ENCODE results near the gene PTPRJ. TPM values are rescaled to one million over a fixed set of nuclear protein-coding genes. Genes with fewer than 3 reads are reported as not detected.

The PTPRJ gene
- total RNA-seq, 3 donors from 2014 or later, result 14.6 to 15.7 (median 14.7) TPM

DNA sequence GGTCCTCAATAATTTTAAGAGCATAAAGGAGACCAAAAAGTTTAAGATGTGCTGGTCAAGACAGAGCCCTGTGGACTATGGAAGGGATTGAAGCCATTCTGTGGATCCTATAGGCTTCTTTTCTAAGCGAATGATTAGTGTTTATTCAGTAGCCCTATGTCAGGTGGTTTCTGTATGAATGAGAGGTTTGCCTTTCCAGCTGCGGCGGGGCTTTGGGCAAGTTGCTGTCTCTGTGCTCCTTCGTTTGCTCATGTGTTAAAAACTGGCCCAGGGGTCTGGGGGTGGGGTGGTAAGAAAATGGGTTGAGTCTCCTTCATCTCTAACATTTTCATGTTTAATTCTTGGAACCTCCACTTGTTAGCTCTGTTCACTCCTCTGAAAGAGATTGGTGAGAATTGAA is 105.3 kb downstream of the PTPRJ start:
- Histone ChIP-seq H3K4me1 (peaks cover 0 to 22% of the 10 kb centered on the region in 2 donors), H3K27ac (no peak overlapping the region), H3K4me3 (no peak overlapping the region), H3K36me3 (no peaks in the 10 kb centered on the region), H3K9me3 (no peaks in the 10 kb centered on the region), H3K27me3 (no peaks in the 10 kb centered on the region)
- no peak for DNase-seq (ENCODE audit: low spot score in 2 of 2)
- intact Hi-C loops (cut with DNase I; ENCODE audit: low total_unique reads), result no loop called here
- no peak for TF ChIP-seq CTCF (IDR thresholded peaks at IDR 0.05)
- TF ChIP-seq POLR2AphosphoS5 (IDR thresholded peaks at IDR 0.05), result no peak
- no peak for TF ChIP-seq POLR2A (IDR thresholded peaks at IDR 0.05)

- Histone ChIP-seq H3K4me1 (peaks cover 0 to 22% of the 10 kb centered on the region in 2 donors), H3K36me3 (no peaks in the 10 kb centered on the region), H3K27me3 (no peaks in the 10 kb centered on the region), H3K27ac (peak overlapping the region; percentile 64 to 67), H3K4me3 (no peak overlapping the region), H3K9me3 (no peaks in the 10 kb centered on the region)
- intact Hi-C loops (cut with DNase I; ENCODE audit: low total_unique reads), result no loop called here
- DNase-seq (ENCODE audit: low spot score in 2 of 2), result no peak
- TF ChIP-seq POLR2AphosphoS5 (IDR thresholded peaks at IDR 0.05) (no peak), POLR2A (IDR thresholded peaks at IDR 0.05) (no peak), CTCF (IDR thresholded peaks at IDR 0.05) (no peak)
Observed at GRCh38 chr11:48087422-48087821, 107.1 kb downstream of the PTPRJ start.

DNA sequence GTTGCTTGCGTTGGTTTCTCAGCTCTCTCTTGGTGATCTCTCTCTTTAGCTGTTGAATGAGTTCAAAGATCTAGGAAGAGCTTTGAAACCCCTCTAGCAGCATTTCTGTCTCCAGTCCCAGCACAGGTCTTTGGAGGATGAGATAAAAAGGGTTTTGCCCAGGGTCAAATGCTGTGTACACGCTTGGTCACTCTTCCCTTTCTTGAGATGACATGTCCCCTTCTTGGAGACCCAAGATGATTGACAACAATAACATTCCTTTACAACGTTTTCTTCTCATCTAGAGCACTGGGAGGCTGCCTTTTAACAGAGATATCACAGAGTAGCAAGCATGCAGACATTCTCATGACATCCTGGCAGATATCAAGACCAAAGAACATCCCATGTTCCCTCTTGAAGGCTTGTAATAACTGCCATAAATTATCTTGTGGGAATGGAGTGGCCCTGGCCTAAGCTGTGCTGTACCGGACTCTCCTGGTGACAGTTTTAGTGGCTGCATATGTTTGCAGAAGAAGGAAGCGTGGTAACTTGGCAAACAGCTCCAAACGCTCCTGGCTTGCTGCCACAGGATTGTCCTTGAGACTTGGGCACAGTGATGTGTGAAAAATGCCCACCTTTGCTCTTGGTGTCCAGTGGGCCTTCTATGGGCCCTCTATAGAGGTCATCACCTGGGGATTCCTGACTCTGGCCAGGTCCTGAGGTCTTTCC is 107.8 kb downstream of the PTPRJ start:
- Histone ChIP-seq H3K9me3 (no peaks in the 10 kb centered on the region), H3K27me3 (no peaks in the 10 kb centered on the region), H3K4me1 (peaks cover 0 to 22% of the 10 kb centered on the region in 2 donors), H3K27ac (peak overlapping the region; percentile 64 to 67), H3K36me3 (no peaks in the 10 kb centered on the region), H3K4me3 (no peak overlapping the region)
- TF ChIP-seq POLR2AphosphoS5 (IDR thresholded peaks at IDR 0.05), result no peak
- no peak for TF ChIP-seq CTCF (IDR thresholded peaks at IDR 0.05)
- no peak for TF ChIP-seq POLR2A (IDR thresholded peaks at IDR 0.05)
- no peak for DNase-seq (ENCODE audit: low spot score in 2 of 2)
- intact Hi-C loops (cut with DNase I; ENCODE audit: low total_unique reads), result no loop called here

DNA sequence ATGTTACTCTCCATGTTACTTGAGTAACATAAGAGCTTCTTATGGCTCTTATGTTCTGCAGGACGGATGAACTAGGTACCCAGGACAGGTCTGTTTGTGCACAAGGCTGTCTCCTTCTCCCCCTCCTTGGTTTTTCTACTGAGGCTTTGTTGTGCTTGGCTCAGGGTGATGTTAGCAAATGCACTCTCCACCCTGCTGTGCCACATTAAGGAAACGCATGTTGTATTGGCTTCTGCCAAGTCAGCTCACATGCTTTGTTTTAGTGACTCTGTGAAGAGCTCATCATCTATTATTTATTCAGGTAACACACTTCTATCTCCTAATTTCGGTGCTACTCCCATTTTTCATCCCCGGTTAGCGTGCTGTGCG is 108.3 kb downstream of the PTPRJ start:
- peak in 1 of 2 donors; percentile 53 for DNase-seq (ENCODE audit: low spot score in 2 of 2)
- peak overlapping the region; percentile 64 to 67 for H3K27ac ChIP-seq
- intact Hi-C loops (cut with DNase I; ENCODE audit: low total_unique reads), result no loop called here
- TF ChIP-seq POLR2A (IDR thresholded peaks at IDR 0.05), result no peak
- no peak for TF ChIP-seq POLR2AphosphoS5 (IDR thresholded peaks at IDR 0.05)
- TF ChIP-seq CTCF (IDR thresholded peaks at IDR 0.05), result no peak
- H3K36me3 ChIP-seq, result no peaks in the 10 kb centered on the region
- no peaks in the 10 kb centered on the region for H3K9me3 ChIP-seq
- no peaks in the 10 kb centered on the region for H3K27me3 ChIP-seq
- no peak overlapping the region for H3K4me3 ChIP-seq
- peaks cover 0 to 22% of the 10 kb centered on the region in 2 donors for H3K4me1 ChIP-seq

DNA sequence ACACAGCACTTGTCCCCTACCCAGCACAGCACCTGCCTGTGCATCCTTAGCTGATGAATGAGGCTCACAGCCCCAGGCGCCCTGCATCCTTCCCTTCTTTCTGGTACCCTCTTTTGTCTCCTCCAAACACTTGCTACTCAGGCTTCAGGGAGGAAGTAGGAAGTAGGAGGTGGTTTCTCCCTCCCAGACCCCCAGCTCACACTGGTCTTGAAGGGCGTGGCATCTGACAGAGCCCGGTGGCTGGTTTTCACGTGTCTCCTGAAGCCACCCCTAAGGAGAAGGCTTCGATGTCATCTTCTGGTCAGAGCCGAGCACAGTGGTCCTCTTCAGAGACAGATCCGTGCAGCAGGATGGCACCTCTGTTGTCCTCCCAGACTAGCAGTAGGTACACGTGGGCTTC is 109.8 kb downstream of the PTPRJ start:
- no peaks in the 10 kb centered on the region for H3K36me3 ChIP-seq
- DNase-seq (ENCODE audit: low spot score in 2 of 2), result no peak
- H3K4me1 ChIP-seq, result peaks cover 0 to 22% of the 10 kb centered on the region in 2 donors
- intact Hi-C loops (cut with DNase I; ENCODE audit: low total_unique reads), result no loop called here
- no peaks in the 10 kb centered on the region for H3K27me3 ChIP-seq
- no peak overlapping the region for H3K4me3 ChIP-seq
- H3K27ac ChIP-seq, result peak overlapping the region in 1 of 2 donors; percentile 67
- no peak for TF ChIP-seq POLR2AphosphoS5 (IDR thresholded peaks at IDR 0.05)
- no peak for TF ChIP-seq POLR2A (IDR thresholded peaks at IDR 0.05)
- no peak for TF ChIP-seq CTCF (IDR thresholded peaks at IDR 0.05)
- H3K9me3 ChIP-seq, result no peaks in the 10 kb centered on the region

All from breast epithelium (tissue), 4 donors.